Activated CD4-positive, CD25-positive, alpha-beta regulatory T cell treated with anti-CD3 and anti-CD28 coated beads, Interleukin-2, amount 50 U/mL, for 24 hours (primary cell): ENCODE results near the gene IVL.

Experiments
- ATAC-seq, 2 donors: fragments of 150-1000 bp; cut with Tn5 transposase; one replicate each; pipeline ENCODE4 v1.10.0; 2021; ENCODE audit warnings: mild to moderate bottlenecking in 1 of 2, moderate library complexity in 1 of 2

IVL gene

DNA sequence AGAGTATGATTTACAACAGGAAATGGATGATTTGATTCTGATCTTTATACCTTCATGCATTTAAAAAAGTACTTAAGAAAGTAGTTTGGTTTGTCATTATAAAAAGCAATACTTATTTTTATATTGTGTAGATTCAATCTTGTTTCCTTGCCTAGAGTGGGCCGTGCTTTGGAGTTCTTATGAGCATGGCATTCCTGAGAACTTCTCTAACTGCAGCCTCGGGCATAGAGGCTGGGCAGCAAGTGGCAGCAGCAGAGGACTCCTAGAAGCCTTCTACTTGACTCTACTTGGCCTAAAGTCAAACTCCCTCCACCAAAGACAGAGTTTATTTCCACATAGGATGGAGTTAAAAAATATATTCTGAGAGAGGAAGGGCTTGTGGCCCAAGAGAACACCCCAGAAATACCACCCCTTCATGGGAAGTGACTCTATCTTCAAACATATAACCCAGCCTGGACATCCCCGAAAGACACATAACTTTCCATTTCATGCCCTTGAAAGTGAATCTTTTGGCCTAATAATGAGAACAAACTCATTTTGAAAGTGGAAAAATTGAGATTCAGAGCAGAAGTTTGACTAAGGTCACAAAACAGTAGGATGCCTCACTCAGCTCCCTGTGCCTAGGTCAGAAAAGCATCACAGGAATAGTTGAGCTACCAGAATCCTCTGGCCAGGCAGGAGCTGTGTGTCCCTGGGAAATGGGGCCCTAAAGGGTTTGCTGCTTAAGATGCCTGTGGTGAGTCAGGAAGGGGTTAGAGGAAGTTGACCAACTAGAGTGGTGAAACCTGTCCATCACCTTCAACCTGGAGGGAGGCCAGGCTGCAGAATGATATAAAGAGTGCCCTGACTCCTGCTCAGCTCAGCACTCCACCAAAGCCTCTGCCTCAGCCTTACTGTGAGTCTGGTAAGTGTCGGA, at the start of gene IVL:
Gene IVL, plus strand, starts transcription at position 861 of the 916 bp plus-strand sequence. CDS start 1,252 bp downstream, outside the sequence.
- no peak for ATAC-seq

- no peak for ATAC-seq
Measured at GRCh38 chr1:152859696-152860095, 48.6 kb upstream of the IVL start, which contains the start of gene LCE7A. TSS of gene LCE7A (plus strand) at chr1:152859996. CDS start at chr1:152860698, 702 bp downstream.

DNA sequence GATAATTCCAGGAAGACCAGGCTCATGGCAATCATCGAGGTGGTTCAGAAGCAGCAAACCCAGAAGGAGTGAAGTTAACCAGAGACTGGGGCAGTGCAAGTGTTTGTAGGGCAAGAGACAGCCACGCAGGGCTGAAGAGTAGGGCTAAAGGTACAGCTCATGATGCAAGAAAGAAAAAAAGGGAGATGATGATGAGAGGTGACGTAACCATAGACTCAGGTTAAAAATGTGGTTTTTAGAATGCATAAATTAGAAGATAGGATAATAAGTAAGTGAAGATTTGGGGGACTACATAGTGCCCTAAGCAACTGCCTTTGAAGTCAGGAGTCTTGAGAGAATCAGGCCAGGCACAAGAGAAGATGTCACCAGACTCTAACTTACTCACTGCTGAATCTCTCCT, 48.2 kb upstream of the IVL start:
- ATAC-seq, result no peak

- ATAC-seq, result no peak
Measured at GRCh38 chr1:152861374-152861773, 47.0 kb upstream of the IVL start.

DNA sequence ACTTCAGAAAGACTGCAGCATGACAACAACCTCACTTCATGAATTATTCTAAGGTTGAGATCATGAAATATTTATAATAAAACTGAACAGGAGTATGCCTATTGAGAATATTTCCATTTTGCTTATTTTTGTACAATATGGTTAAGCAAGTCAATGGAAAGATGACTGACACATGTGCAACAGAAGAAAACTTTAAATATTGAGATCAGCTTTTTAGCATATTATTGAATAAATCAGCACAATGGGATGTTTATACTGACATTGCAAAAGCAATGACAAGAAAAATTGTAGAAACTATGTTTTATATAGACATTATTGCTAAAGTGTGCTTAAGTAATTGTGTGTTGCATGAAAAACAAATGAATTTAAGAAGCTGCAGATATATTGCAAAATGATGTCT, 43.9 kb upstream of the IVL start:
- ATAC-seq, result no peak

DNA sequence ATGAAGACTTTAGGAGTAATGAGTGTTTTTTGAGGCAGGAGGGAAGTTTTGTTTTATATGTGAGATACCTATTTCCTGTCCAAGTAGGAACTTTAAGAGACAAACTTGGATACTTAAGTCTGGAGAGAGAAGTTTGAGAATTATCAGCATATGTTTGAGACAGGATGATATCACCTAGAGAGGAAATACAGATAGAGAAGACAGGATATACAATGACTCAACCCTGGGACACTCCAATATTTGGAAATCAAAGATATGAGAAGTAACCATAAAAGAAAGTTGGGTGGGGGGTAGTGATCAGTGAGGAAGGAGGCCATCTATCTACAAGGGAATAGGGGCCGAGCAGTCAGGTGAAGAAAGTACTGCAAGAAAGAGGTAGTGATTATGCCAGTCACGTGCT, 42.0 kb upstream of the IVL start:
- no peak for ATAC-seq

- peak; percentile 45 to 51 for ATAC-seq
Measured at GRCh38 chr1:152869808-152870419, 38.4 kb upstream of the IVL start.

GRCh38 chr1:152870831-152871730, 37.3 kb upstream of the IVL start:
- ATAC-seq, result no peak

- ATAC-seq, result no peak
Measured at GRCh38 chr1:152871731-152872126, 36.6 kb upstream of the IVL start.

- ATAC-seq, result no peak
Measured at GRCh38 chr1:152873495-152873894, 34.9 kb upstream of the IVL start.

GRCh38 chr1:152876827-152877226, 31.5 kb upstream of the IVL start:
- ATAC-seq, result no peak

DNA sequence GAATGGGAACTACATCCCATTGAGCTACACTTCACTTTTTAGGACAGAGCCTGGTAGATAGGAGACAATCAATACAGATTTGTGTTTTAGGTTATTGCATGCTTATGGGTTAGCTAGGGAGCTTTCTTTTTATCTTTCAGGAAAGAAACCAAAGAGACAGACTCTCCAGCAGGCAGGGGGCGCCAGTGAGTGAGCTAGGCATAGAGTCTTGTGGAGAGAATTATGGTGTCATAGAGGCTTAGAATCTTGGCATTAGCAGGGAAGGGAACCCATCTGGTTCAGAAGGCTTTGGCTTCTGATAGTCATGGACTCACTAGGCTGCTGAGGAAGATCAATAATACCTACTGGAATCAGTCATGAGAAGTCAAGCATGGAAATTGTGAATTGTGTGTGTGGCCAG, 30.3 kb upstream of the IVL start, which contains the start of gene SMCP:
Gene SMCP, plus strand, starts transcription at position 281 of the 400 bp plus-strand sequence. CDS start 6,101 bp downstream, outside the sequence.
- no peak for ATAC-seq

GRCh38 chr1:152879559-152880198, 28.7 kb upstream of the IVL start:
- ATAC-seq, result no peak

DNA sequence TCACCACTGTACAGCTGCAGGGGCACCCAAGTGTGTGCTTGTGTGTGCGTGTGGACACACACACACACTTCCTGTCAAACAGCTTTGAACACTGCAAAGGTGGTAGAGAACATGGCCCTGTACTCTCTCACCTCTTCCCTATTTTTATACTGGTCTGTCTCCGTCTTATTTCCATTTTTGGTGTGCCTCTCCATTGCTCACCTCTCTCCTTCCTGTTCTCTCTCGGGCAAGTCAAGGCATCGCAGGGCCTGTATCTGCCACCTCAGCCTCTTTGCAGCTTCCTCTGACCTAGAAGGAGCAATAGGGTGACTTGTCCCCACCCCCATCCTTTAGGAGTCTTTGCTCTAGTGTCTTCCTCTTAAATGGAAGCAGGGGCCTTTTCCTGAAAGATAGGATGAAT, 28.0 kb upstream of the IVL start:
- no peak for ATAC-seq

- ATAC-seq, result no peak
Measured at GRCh38 chr1:152880907-152881306, 27.4 kb upstream of the IVL start.

DNA sequence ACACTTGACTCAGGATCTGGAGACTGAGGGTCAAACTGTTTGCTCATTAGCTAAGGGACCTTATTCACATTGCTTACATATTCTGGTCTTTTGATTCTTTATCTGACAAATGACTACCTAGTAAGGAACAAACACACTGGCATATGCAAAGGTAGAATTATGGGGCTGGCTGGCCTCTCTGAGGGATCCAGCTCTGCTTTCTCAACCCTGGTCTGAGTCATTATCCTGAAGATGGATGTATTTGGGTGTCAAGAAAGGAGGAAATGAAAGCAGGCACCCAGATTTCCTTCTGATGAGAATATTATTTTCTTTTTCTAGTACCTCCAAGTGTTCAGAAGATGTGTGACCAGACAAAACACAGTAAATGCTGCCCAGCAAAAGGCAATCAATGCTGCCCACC, 24.3 kb upstream of the IVL start:
- ATAC-seq, result no peak

DNA sequence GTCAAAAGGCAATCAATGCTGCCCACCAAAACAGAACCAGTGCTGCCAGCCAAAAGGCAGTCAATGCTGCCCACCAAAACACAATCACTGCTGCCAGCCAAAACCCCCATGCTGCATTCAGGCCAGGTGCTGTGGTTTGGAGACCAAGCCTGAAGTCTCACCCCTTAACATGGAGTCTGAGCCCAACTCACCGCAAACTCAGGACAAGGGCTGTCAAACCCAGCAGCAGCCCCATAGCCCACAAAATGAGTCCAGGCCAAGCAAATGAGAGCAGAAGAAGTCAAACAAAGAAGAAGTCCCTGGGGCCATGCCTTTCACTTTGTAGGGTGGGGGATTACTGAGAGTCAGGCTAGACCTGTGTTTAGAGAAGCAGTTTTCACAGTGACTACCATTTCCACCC, 23.8 kb upstream of the IVL start:
- ATAC-seq, result no peak

DNA sequence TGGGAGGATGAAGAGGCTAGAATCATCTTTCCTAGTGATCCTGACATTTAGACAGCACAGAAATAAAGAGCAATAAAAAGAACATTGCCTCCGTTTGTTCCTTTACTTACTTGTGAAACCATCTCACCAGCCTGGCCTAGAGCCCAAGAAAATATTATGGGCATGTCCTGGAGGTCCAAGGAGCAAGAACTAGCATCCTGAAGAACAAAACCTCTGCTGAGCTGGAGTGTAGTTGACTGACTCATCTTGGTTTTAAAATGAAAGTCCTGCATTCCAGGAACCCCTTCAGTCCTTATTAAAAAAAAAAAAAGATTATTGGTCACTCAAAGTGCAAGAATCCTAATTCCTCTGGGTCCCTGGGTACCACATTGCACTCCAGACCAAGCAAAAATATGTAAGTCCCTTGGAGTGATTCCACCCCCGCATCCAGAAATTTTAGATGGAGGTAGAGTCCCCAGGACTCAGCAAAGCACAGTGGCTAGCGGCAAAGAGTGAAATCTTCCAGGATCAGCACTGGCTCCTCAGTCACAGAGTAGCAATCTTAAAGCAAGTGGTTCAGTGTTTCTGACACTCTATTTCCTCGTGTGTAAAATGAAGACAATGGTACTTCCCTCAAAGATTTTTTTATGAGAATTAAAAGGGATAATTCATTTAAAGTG, 23.3 kb upstream of the IVL start:
- ATAC-seq, result no peak

DNA sequence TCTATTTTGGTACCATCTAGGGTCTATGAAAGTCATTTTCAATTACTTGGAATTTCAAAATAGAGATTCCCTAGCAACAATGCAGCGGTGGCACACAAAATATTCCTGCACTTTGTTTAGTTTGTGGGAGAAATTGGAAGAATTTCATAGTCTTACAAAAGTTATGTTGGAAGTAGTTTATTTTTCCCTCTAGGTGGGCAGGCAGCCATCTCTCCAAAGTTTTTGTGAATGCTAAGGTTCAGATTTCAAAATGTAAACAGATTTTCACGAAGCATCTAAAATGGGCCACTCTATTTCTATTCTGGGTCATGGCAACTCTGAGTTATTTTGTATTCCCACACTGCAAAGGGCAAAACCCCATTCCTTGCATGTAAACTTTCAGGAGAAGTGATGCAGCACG, 22.3 kb upstream of the IVL start:
- ATAC-seq, result no peak

GRCh38 chr1:152886758-152887409, 21.5 kb upstream of the IVL start:
- no peak for ATAC-seq

DNA sequence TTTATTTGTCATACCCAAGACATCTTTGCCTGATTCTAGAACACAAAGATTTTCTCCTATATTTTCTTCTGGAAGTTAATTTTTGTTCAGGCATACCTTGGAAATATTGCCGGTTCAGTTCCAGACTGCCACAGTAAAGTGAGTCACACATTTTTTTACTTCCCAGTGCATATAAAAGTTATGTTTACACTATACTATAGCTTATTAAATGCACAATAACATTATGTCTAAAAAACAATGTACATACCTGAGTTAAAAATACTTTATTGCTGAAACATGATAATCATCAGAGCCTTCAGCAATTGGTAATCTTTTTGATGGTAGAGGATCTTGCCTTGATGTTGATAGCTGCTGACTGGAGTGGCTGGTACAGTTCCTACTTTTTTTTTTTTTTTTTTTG, 20.2 kb upstream of the IVL start:
- ATAC-seq, result no peak
